B cell (primary cell): ENCODE results near the gene GGT6. TPM values are rescaled to one million over a fixed set of nuclear protein-coding genes. Genes with fewer than 3 reads are reported as not detected.

Experiments used
- ATAC-seq: fragments of 200-7000 bp; cut with Tn5 transposase; one replicate; pipeline ENCODE4 v1.10.0; 2021; ENCODE audit warnings: low read depth, mild to moderate bottlenecking, moderate number of reproducible peaks, moderate library complexity
- CTCF ChIA-PET: fragments of 350-600 bp; sonication (Branson Sonifier 250); formaldehyde crosslinking; loops from one replicate; lab custom pipeline; 2021; ENCODE audit warnings: antibody characterized with exemption, inconsistent platforms; lab: Charles Lee
- POLR2A ChIA-PET: fragments of 350-600 bp; sonication (Branson Sonifier 250); formaldehyde crosslinking; loops from one replicate; lab custom pipeline; 2021; ENCODE audit warnings: antibody characterized with exemption; lab: Charles Lee
- DNase-seq: peaks from one replicate; pipeline ENCODE4 v3.0.0; 2013
- H2AFZ ChIP-seq: 2 replicates; pipeline ENCODE4 v1.6.1; 2012; ENCODE audit warnings: mild to moderate bottlenecking, low read depth, low read length; ENCODE audit not compliant: insufficient read depth, poor library complexity, severe bottlenecking
- H3K27ac ChIP-seq, 2 donors: 1 replicate in 1 of 2; 2 replicates in 1 of 2; pipeline ENCODE4 v1.5.1; 2012 to 2013; ENCODE audit warnings: low read length in 2 of 2, mild to moderate bottlenecking in 2 of 2, moderate library complexity in 1 of 2
- H3K27me3 ChIP-seq, 4 experiments: fragments of 200-600 bp in 1 of 4; sonication (generic) in 1 of 4; replicated peaks in 1 of 4; 1 replicate in 2 of 4; 2 replicates in 2 of 4; pipeline versions ENCODE4 v1.6.1 to v1.7.0; 2013 to 2016; ENCODE audit warnings: low read length in 3 of 4, mild to moderate bottlenecking in 2 of 4, mixed read lengths in 1 of 4, moderate library complexity in 1 of 4; ENCODE audit not compliant: insufficient read depth in 4 of 4, control insufficient read depth in 3 of 4; ENCODE audit errors: control extremely low read depth in 1 of 4
- H3K36me3 ChIP-seq, 2 experiments: replicated peaks in 1 of 2; 1 replicate in 1 of 2; 2 replicates in 1 of 2; pipeline versions ENCODE4 v1.6.1 to v1.7.1; 2013; ENCODE audit warnings: low read length in 1 of 2; ENCODE audit not compliant: insufficient read depth in 2 of 2, control insufficient read depth in 1 of 2; ENCODE audit errors: control extremely low read depth in 1 of 2, extremely low read depth in 1 of 2
- H3K4me1 ChIP-seq, 2 donors: fragments of 200-600 bp in 1 of 2; sonication (generic) in 1 of 2; 1 replicate in 1 of 2; 2 replicates in 1 of 2; pipeline versions ENCODE4 v1.5.1 to v1.6.1; 2013 to 2017; ENCODE audit warnings: low read length in 2 of 2; ENCODE audit not compliant: control insufficient read depth in 2 of 2, insufficient read depth in 2 of 2
- H3K4me2 ChIP-seq: replicated peaks from 2 replicates; pipeline ENCODE3; 2012; ENCODE audit warnings: mild to moderate bottlenecking, low read depth, low read length; ENCODE audit not compliant: poor library complexity, severe bottlenecking
- H3K4me3 ChIP-seq, 5 experiments: fragments of 200-600 bp in 1 of 5; sonication (generic) in 1 of 5; 1 replicate in 3 of 5; 2 replicates in 2 of 5; pipeline versions ENCODE4 v1.5.1 to v1.7.0; 2011 to 2016; ENCODE audit warnings: low read length in 4 of 5, mild to moderate bottlenecking in 4 of 5, low read depth in 2 of 5, control low read depth in 1 of 5, moderate library complexity in 1 of 5; ENCODE audit not compliant: insufficient read depth in 1 of 5; ENCODE audit errors: control extremely low read depth in 1 of 5, extremely low read depth in 1 of 5
- H3K79me2 ChIP-seq: fragments of 200-600 bp; sonication (generic); one replicate; pipeline ENCODE4 v1.6.0; 2016; ENCODE audit warnings: low read length; ENCODE audit not compliant: control insufficient read depth, insufficient read depth
- H3K9ac ChIP-seq: fragments of 200-600 bp; sonication (generic); 2 replicates; pipeline ENCODE4 v1.6.1; 2017; ENCODE audit warnings: mild to moderate bottlenecking, low read length, moderate library complexity
- H3K9me3 ChIP-seq, 3 donors: one replicate each; pipeline versions ENCODE4 v1.6.1 to v1.7.1; 2013; ENCODE audit warnings: low read length in 2 of 3; ENCODE audit not compliant: control insufficient read depth in 2 of 3, insufficient read depth in 1 of 3; ENCODE audit errors: control extremely low read depth in 1 of 3
- H4K20me1 ChIP-seq: 2 replicates; pipeline ENCODE4 v1.6.0; 2012; ENCODE audit warnings: mild to moderate bottlenecking, low read length; ENCODE audit not compliant: insufficient read depth, control insufficient read depth, poor library complexity, severe bottlenecking
- H3K27ac Mint-ChIP-seq: one replicate; pipeline ENCODE4 v1.8.0; 2021; ENCODE audit warnings: mixed read lengths
- H3K27me3 Mint-ChIP-seq: one replicate; pipeline ENCODE4 v1.8.0; 2021; ENCODE audit warnings: mixed read lengths
- H3K4me1 Mint-ChIP-seq: one replicate; pipeline ENCODE4 v1.8.0; 2021; ENCODE audit warnings: mixed read lengths
- H3K4me3 Mint-ChIP-seq: one replicate; pipeline ENCODE4 v1.8.0; 2021; ENCODE audit warnings: mixed read lengths
- H3K9me3 Mint-ChIP-seq: one replicate; pipeline ENCODE4 v1.8.0; 2022; ENCODE audit warnings: mixed read lengths; ENCODE audit not compliant: insufficient read depth
- EZH2 ChIP-seq: IDR thresholded peaks from 2 replicates; pipeline ENCODE4 v1.6.1; 2012; ENCODE audit warnings: borderline replicate concordance, low read depth, mild to moderate bottlenecking, moderate library complexity, low read length; ENCODE audit not compliant: insufficient read depth, poor library complexity, severe bottlenecking
- WGBS: methylation state at CpG from one replicate; pipeline ENCODE4 v1.1.5; 2013; ENCODE audit warnings: missing lambda C conversion rate; ENCODE audit not compliant: insufficient coverage; 5-methylcytosine and 5-hydroxymethylcytosine counted together
- intact Hi-C: fragments of 100-400 bp; cut with micrococcal nuclease; formaldehyde crosslinking; loops from one replicate; pipeline ENCODE4 v1.10.0; 2022
- polyA plus RNA-seq: library from polyadenylated mRNA; depleted of rRNA; stranded (reverse); fragments of >200 nt; gene quantifications from 2 replicates; pipeline ENCODE4 v1.2.3, GENCODE V29; 2012
- total RNA-seq, 2 donors: library from RNA; stranded (reverse); fragments of 120-200 nt in 1 of 2; gene quantifications; 1 replicate in 1 of 2; 2 replicates in 1 of 2; pipeline versions ENCODE4 v1.2.3 to v1.2.4, GENCODE V29; 2013 to 2022
- TF ChIP-seq, protein P1 (sequence below): fragments of 200-600 bp; IDR thresholded peaks from one replicate; pipeline ENCODE4 v1.8.0; 2022; ENCODE audit warnings: antibody characterized with exemption, mild to moderate bottlenecking

The GGT6 gene
- total and polyA plus RNA-seq, 2 donors (not counting 1 experiment from before 2014, with no cell fraction given), result not detected

DNA sequence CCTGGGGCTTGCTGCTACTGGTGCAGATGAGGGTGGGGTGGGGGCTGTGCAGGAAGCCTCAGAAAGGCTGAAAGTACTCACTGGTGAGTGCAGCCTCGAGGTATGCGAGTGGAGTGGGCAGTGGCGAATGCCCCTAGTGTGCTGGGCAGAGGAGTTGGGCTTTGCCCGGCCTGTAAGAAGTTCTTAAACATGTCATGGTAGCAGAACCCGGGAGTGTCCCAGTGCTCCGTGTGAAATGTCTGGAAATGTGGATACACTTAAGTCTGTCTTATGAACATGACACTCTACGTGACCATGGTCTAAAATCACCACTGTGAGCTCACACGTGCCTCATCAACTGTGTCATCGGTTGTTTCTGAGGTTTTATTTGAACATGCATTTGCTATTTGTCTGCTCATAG is 25.7 kb upstream of the GGT6 start:
- H3K4me3 ChIP-seq, result no peak overlapping the region
- CTCF ChIA-PET, result interaction anchor here (1.9 kb wide), 1 partner anchor 19 kb away, joined by 4 read pairs; no protein-coding TSS in a partner anchor
- POLR2A ChIA-PET, result no interaction called here
- Mint-ChIP-seq H3K4me3 (peak overlapping the region; percentile 19), H3K9me3 (no peaks in the 10 kb centered on the region), H3K27me3 (peaks cover 47% of the 10 kb centered on the region), H3K27ac (no peak overlapping the region), H3K4me1 (peaks cover 8% of the 10 kb centered on the region)
- peaks cover 0 to 41% (median 22%) of the 10 kb centered on the region in 4 experiments for H3K27me3 ChIP-seq
- H3K4me2 ChIP-seq, result no peak overlapping the region
- WGBS, result 91% methylated on average over 8 of the region's 9 CpGs
- peaks cover 0 to 7% (median 0%) of the 10 kb centered on the region in 3 donors for H3K9me3 ChIP-seq
- H4K20me1 ChIP-seq, result no peaks in the 10 kb centered on the region
- DNase-seq, result no peak
- no peak overlapping the region for H3K9ac ChIP-seq
- TF ChIP-seq, protein P1, sequence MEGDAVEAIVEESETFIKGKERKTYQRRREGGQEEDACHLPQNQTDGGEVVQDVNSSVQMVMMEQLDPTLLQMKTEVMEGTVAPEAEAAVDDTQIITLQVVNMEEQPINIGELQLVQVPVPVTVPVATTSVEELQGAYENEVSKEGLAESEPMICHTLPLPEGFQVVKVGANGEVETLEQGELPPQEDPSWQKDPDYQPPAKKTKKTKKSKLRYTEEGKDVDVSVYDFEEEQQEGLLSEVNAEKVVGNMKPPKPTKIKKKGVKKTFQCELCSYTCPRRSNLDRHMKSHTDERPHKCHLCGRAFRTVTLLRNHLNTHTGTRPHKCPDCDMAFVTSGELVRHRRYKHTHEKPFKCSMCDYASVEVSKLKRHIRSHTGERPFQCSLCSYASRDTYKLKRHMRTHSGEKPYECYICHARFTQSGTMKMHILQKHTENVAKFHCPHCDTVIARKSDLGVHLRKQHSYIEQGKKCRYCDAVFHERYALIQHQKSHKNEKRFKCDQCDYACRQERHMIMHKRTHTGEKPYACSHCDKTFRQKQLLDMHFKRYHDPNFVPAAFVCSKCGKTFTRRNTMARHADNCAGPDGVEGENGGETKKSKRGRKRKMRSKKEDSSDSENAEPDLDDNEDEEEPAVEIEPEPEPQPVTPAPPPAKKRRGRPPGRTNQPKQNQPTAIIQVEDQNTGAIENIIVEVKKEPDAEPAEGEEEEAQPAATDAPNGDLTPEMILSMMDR, result no peak
- no peak for TF ChIP-seq EZH2
- H3K79me2 ChIP-seq, result no peaks in the 10 kb centered on the region
- no peak overlapping the region for H3K27ac ChIP-seq
- ATAC-seq, result no peak
- no peak overlapping the region for H2AFZ ChIP-seq
- no peaks in the 10 kb centered on the region for H3K36me3 ChIP-seq
- intact Hi-C loops, result no loop called here
- H3K4me1 ChIP-seq, result peaks cover 8 to 16% of the 10 kb centered on the region in 2 donors

GRCh38 chr17:4585638-4585994 is 25.2 kb upstream of the GGT6 start:
- ATAC-seq (no peak), DNase-seq (no peak)
- Histone ChIP-seq H3K27me3 (peaks cover 0 to 41% (median 22%) of the 10 kb centered on the region in 4 experiments), H3K9ac (no peak overlapping the region), H3K4me3 (no peak overlapping the region), H3K36me3 (no peaks in the 10 kb centered on the region), H2AFZ (no peak overlapping the region), H3K9me3 (peaks cover 0 to 7% (median 0%) of the 10 kb centered on the region in 3 donors), H3K79me2 (no peaks in the 10 kb centered on the region), H3K4me1 (peaks cover 8 to 16% of the 10 kb centered on the region in 2 donors), H3K4me2 (no peak overlapping the region), H3K27ac (no peak overlapping the region), H4K20me1 (no peaks in the 10 kb centered on the region)
- TF ChIP-seq, protein P1, result no peak
- TF ChIP-seq EZH2, result no peak
- Mint-ChIP-seq H3K27ac (no peak overlapping the region), H3K27me3 (peaks cover 49% of the 10 kb centered on the region), H3K4me3 (peak overlapping the region; percentile 69), H3K4me1 (peaks cover 8% of the 10 kb centered on the region), H3K9me3 (no peaks in the 10 kb centered on the region)
- CTCF ChIA-PET, result no interaction called here
- intact Hi-C loops, result no loop called here
- WGBS, result 91% methylated on average over 7 of the region's 7 CpGs
- POLR2A ChIA-PET, result no interaction called here
